GM12865 (cell line): ENCODE data around the gene HSPA12B.

Experiments
- DNase-seq: peaks from one replicate; pipeline ENCODE4 v3.0.0; 2010; ENCODE audit warnings: low read depth
- H3K4me3 ChIP-seq: 2 replicates; pipeline ENCODE4 v1.5.1; 2011; ENCODE audit warnings: mild to moderate bottlenecking, low read depth, low read length, control low read depth
- CTCF ChIP-seq: IDR thresholded peaks from 2 replicates; pipeline ENCODE4 v1.5.1; 2011; ENCODE audit warnings: low read length, control low read depth, low read depth, inconsistent platforms; ENCODE audit not compliant: insufficient read depth; ENCODE audit errors: missing control alignments

Gene HSPA12B

GRCh38 chr20:3801299-3801698, 68.8 kb downstream of the HSPA12B start:
- no peak overlapping the region for H3K4me3 ChIP-seq
- TF ChIP-seq CTCF, result no peak
- DNase-seq, result no peak

GRCh38 chr20:3801846-3802245, 69.4 kb downstream of the HSPA12B start:
- no peak for TF ChIP-seq CTCF
- DNase-seq, result no peak

More at GRCh38 chr20:3801846-3802245, 69.4 kb downstream of the HSPA12B start:
- H3K4me3 ChIP-seq, result no peak overlapping the region
